ENCODE data around the gene CXCR2.
A peak's percentile ranks its signal among the peaks of the same experiment; 100 is the strongest.

CXCR2 gene

GRCh38 chr2:218180467-218181114 is 54.8 kb downstream of the CXCR2 start:
- Histone ChIP-seq H3K27me3 (replicated peaks) (no peaks in the 10 kb centered on the region), H3K4me3 (ENCODE audit: low read depth, low read length) (no peak overlapping the region), H3K36me3 (replicated peaks) (no peaks in the 10 kb centered on the region), H3K27ac (no peak overlapping the region)
- no peak for DNase-seq
- in situ Hi-C loops (cut with HindIII; ENCODE audit: low pct_ligation_motif_present, low sequenced_read_pairs) = no loop called here
- no peak for TF ChIP-seq CTCF (IDR thresholded peaks at IDR 0.05; ENCODE audit: low read depth, low read length, missing control alignments)

DNA sequence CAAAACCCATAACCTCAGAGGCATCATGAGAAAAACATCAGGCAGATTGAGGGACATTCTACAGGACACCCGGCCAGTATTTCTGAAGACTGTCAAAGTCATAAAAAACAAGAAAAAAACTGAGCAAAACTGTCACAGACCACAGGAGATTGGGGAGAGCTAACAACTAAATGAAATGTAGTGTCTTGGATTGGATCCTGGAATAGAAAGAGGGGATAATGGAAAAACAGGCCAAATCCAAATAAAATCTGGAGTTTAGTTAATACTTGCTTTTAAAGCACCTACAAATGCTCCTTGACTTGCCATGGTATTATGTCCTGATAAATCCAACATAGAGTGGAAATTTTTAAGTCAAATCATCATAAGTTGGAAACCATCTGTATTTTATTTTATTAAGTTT is 58.5 kb downstream of the CXCR2 start:
- in situ Hi-C loops (cut with HindIII; ENCODE audit: low pct_ligation_motif_present, low sequenced_read_pairs) = no loop called here
- H3K4me3 ChIP-seq (ENCODE audit: low read depth, low read length) = no peak overlapping the region
- no peaks in the 10 kb centered on the region for H3K27me3 ChIP-seq (replicated peaks)
- no peak for DNase-seq
- TF ChIP-seq CTCF (IDR thresholded peaks at IDR 0.05; ENCODE audit: low read depth, low read length, missing control alignments) = no peak
- no peak overlapping the region for H3K27ac ChIP-seq
- no peaks in the 10 kb centered on the region for H3K36me3 ChIP-seq (replicated peaks)

DNA sequence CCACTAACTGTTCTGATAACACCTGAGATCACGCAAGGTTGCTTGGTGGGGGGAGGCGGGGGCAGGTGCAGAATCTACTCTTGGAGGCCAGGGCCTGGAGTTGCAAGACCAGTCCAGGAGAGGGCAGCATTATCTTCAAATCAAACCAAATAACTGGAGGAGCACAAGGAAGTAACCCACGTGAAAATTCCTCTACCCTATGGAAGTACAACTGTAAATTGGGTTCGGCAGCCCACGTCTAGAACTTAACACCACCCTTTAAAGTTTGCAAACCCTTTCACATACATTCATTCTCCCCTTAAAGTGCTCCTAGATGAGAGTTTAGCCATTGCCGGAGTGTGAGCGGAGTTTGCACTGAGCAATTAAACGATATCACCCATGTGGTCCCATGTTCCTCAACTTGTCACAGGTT is 60.5 kb downstream of the CXCR2 start:
- no peak overlapping the region for H3K27ac ChIP-seq
- TF ChIP-seq CTCF (IDR thresholded peaks at IDR 0.05; ENCODE audit: low read depth, low read length, missing control alignments) = peak; percentile 87
- H3K4me3 ChIP-seq (ENCODE audit: low read depth, low read length) = no peak overlapping the region
- H3K36me3 ChIP-seq (replicated peaks) = no peaks in the 10 kb centered on the region
- in situ Hi-C loops (cut with HindIII; ENCODE audit: low pct_ligation_motif_present, low sequenced_read_pairs) = no loop called here
- H3K27me3 ChIP-seq (replicated peaks) = no peaks in the 10 kb centered on the region
- peak; percentile 59 for DNase-seq

Measured in brain microvascular endothelial cell (primary cell).